Measurements from ENCODE around the gene PLEKHA5.

- TF ChIP-seq, protein P1, sequence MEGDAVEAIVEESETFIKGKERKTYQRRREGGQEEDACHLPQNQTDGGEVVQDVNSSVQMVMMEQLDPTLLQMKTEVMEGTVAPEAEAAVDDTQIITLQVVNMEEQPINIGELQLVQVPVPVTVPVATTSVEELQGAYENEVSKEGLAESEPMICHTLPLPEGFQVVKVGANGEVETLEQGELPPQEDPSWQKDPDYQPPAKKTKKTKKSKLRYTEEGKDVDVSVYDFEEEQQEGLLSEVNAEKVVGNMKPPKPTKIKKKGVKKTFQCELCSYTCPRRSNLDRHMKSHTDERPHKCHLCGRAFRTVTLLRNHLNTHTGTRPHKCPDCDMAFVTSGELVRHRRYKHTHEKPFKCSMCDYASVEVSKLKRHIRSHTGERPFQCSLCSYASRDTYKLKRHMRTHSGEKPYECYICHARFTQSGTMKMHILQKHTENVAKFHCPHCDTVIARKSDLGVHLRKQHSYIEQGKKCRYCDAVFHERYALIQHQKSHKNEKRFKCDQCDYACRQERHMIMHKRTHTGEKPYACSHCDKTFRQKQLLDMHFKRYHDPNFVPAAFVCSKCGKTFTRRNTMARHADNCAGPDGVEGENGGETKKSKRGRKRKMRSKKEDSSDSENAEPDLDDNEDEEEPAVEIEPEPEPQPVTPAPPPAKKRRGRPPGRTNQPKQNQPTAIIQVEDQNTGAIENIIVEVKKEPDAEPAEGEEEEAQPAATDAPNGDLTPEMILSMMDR (optimal IDR thresholded peaks at IDR 0.05 in 1 of 3, IDR thresholded peaks at IDR 0.05 in 1 of 3, conservative IDR thresholded peaks at IDR 0.05 in 1 of 3; ENCODE audit: extremely low read depth in 1 of 3, insufficient read depth in 2 of 3, low read length in 3 of 3) = no peak
- no peak for TF ChIP-seq EZH2 (IDR thresholded peaks at IDR 0.05; ENCODE audit: low read length)
Measured at GRCh38 chr12:19316425-19316824, 186.9 kb downstream of the PLEKHA5 start.

Measured in keratinocyte (primary cell).